H1 (cell line): ENCODE measurements around the gene SOX8. TPM values are rescaled to one million over a fixed set of nuclear protein-coding genes. Genes with fewer than 3 reads are reported as not detected.

Experiments used
- CBX5 ChIP-seq: fragments of 300-800, 300-1000 bp; sonication (generic); IDR thresholded peaks from 2 replicates; pipeline ENCODE4 v1.7.1; 2016; ENCODE audit warnings: antibody characterized with exemption, low read length, low read depth
- EGR1 ChIP-seq: IDR thresholded peaks from 2 replicates; pipeline ENCODE4 v1.6.1; 2011; ENCODE audit warnings: low read depth, low read length, borderline replicate concordance
- FOSL1 ChIP-seq: IDR thresholded peaks from 2 replicates; pipeline ENCODE4 v1.6.1; 2011; ENCODE audit warnings: mild to moderate bottlenecking, low read depth, low read length, moderate library complexity; ENCODE audit not compliant: insufficient read depth
- SIRT6 ChIP-seq: IDR thresholded peaks from one replicate; pipeline ENCODE4 v1.7.1; 2012; ENCODE audit warnings: low read length, inconsistent platforms
- SP2 ChIP-seq: IDR thresholded peaks from 2 replicates; pipeline ENCODE4 v1.6.1; 2012; ENCODE audit warnings: mild to moderate bottlenecking, low read length, inconsistent platforms
- SUZ12 ChIP-seq: fragments of 200-600 bp; sonication (generic); IDR thresholded peaks from 2 replicates; pipeline ENCODE4 v1.6.1; 2012; ENCODE audit warnings: mild to moderate bottlenecking, inconsistent platforms, low read length, moderate library complexity, mixed read lengths
- TEAD4 ChIP-seq: IDR thresholded peaks from 2 replicates; pipeline ENCODE4 v1.6.1; 2012; ENCODE audit warnings: low read depth, low read length, inconsistent platforms, mixed read lengths
- polyA plus RNA-seq, 7 experiments: library from polyadenylated mRNA; depleted of rRNA in 3 of 7; stranded (reverse) in 5 of 7; unstranded in 2 of 7; fragments of >200 nt in 5 of 7; fragments of 200-250 nt in 2 of 7; gene quantifications; 1 replicate in 5 of 7; 2 replicates in 1 of 7; 4 replicates in 1 of 7; pipeline versions ENCODE4 v1.2.1 to v1.2.3, GENCODE V29; 2011 to 2013; ENCODE audit warnings: missing spikeins in 2 of 7, mixed read lengths in 2 of 7
- total RNA-seq: library from RNA; stranded (reverse); fragmentation: NEBNext Ultra II Directional; extraction: Animal tissue kit (Norgen Biotek cat#: 25700); gene quantifications from 2 replicates; pipeline ENCODE4 v1.2.1, GENCODE V29; 2021
- TF ChIP-seq, protein P1 (sequence below): fragments of 300-600 bp; sonication (generic); IDR thresholded peaks from 2 replicates; pipeline ENCODE4 v1.7.1; 2012; ENCODE audit warnings: low read length, moderate library complexity, mild to moderate bottlenecking, inconsistent platforms; ENCODE audit not compliant: insufficient replicate concordance
- TF ChIP-seq, protein P2 (sequence below): IDR thresholded peaks from 2 replicates; pipeline ENCODE4 v1.6.1; 2011; ENCODE audit warnings: low read length, improper control_type of control experiment
- TF ChIP-seq, protein P3 (sequence below): IDR thresholded peaks from 2 replicates; pipeline ENCODE4 v1.6.1; 2012; ENCODE audit warnings: low read length, inconsistent platforms

The SOX8 gene
- total and polyA plus RNA-seq, 2 of the 8 experiments (the other 6 are each of a cell fraction or from before 2014, with no cell fraction given), result 2.2 to 5.7 TPM

DNA sequence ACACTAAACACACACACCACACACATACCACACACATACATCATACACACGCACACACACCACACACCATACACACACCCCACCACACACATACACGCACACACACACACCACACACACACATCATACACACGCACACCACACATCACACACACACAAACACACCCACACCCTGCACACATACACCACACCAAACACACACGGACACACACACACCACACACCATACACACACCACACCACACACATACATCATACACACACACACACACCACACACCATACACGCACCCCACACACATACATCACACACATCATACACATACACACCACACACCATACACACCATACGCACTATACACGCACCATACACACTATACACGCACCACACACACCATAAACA, 3.7 kb upstream of the SOX8 start (continued):
- TF ChIP-seq, protein P1, sequence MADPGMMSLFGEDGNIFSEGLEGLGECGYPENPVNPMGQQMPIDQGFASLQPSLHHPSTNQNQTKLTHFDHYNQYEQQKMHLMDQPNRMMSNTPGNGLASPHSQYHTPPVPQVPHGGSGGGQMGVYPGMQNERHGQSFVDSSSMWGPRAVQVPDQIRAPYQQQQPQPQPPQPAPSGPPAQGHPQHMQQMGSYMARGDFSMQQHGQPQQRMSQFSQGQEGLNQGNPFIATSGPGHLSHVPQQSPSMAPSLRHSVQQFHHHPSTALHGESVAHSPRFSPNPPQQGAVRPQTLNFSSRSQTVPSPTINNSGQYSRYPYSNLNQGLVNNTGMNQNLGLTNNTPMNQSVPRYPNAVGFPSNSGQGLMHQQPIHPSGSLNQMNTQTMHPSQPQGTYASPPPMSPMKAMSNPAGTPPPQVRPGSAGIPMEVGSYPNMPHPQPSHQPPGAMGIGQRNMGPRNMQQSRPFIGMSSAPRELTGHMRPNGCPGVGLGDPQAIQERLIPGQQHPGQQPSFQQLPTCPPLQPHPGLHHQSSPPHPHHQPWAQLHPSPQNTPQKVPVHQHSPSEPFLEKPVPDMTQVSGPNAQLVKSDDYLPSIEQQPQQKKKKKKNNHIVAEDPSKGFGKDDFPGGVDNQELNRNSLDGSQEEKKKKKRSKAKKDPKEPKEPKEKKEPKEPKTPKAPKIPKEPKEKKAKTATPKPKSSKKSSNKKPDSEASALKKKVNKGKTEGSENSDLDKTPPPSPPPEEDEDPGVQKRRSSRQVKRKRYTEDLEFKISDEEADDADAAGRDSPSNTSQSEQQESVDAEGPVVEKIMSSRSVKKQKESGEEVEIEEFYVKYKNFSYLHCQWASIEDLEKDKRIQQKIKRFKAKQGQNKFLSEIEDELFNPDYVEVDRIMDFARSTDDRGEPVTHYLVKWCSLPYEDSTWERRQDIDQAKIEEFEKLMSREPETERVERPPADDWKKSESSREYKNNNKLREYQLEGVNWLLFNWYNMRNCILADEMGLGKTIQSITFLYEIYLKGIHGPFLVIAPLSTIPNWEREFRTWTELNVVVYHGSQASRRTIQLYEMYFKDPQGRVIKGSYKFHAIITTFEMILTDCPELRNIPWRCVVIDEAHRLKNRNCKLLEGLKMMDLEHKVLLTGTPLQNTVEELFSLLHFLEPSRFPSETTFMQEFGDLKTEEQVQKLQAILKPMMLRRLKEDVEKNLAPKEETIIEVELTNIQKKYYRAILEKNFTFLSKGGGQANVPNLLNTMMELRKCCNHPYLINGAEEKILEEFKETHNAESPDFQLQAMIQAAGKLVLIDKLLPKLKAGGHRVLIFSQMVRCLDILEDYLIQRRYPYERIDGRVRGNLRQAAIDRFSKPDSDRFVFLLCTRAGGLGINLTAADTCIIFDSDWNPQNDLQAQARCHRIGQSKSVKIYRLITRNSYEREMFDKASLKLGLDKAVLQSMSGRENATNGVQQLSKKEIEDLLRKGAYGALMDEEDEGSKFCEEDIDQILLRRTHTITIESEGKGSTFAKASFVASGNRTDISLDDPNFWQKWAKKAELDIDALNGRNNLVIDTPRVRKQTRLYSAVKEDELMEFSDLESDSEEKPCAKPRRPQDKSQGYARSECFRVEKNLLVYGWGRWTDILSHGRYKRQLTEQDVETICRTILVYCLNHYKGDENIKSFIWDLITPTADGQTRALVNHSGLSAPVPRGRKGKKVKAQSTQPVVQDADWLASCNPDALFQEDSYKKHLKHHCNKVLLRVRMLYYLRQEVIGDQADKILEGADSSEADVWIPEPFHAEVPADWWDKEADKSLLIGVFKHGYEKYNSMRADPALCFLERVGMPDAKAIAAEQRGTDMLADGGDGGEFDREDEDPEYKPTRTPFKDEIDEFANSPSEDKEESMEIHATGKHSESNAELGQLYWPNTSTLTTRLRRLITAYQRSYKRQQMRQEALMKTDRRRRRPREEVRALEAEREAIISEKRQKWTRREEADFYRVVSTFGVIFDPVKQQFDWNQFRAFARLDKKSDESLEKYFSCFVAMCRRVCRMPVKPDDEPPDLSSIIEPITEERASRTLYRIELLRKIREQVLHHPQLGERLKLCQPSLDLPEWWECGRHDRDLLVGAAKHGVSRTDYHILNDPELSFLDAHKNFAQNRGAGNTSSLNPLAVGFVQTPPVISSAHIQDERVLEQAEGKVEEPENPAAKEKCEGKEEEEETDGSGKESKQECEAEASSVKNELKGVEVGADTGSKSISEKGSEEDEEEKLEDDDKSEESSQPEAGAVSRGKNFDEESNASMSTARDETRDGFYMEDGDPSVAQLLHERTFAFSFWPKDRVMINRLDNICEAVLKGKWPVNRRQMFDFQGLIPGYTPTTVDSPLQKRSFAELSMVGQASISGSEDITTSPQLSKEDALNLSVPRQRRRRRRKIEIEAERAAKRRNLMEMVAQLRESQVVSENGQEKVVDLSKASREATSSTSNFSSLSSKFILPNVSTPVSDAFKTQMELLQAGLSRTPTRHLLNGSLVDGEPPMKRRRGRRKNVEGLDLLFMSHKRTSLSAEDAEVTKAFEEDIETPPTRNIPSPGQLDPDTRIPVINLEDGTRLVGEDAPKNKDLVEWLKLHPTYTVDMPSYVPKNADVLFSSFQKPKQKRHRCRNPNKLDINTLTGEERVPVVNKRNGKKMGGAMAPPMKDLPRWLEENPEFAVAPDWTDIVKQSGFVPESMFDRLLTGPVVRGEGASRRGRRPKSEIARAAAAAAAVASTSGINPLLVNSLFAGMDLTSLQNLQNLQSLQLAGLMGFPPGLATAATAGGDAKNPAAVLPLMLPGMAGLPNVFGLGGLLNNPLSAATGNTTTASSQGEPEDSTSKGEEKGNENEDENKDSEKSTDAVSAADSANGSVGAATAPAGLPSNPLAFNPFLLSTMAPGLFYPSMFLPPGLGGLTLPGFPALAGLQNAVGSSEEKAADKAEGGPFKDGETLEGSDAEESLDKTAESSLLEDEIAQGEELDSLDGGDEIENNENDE, result no peak
- TF ChIP-seq SIRT6, result no peak
- TF ChIP-seq FOSL1, result no peak
- TF ChIP-seq, protein P2, sequence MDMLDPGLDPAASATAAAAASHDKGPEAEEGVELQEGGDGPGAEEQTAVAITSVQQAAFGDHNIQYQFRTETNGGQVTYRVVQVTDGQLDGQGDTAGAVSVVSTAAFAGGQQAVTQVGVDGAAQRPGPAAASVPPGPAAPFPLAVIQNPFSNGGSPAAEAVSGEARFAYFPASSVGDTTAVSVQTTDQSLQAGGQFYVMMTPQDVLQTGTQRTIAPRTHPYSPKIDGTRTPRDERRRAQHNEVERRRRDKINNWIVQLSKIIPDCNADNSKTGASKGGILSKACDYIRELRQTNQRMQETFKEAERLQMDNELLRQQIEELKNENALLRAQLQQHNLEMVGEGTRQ, result no peak
- no peak for TF ChIP-seq TEAD4
- TF ChIP-seq, protein P3, sequence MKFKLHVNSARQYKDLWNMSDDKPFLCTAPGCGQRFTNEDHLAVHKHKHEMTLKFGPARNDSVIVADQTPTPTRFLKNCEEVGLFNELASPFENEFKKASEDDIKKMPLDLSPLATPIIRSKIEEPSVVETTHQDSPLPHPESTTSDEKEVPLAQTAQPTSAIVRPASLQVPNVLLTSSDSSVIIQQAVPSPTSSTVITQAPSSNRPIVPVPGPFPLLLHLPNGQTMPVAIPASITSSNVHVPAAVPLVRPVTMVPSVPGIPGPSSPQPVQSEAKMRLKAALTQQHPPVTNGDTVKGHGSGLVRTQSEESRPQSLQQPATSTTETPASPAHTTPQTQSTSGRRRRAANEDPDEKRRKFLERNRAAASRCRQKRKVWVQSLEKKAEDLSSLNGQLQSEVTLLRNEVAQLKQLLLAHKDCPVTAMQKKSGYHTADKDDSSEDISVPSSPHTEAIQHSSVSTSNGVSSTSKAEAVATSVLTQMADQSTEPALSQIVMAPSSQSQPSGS, result no peak
- TF ChIP-seq SP2, result no peak
- no peak for TF ChIP-seq CBX5
- no peak for TF ChIP-seq EGR1
- no peak for TF ChIP-seq SUZ12
- TF ChIP-seq, all 59 proteins: peak for 0
